ENCODE data around the gene BORCS6.

BORCS6 gene

DNA sequence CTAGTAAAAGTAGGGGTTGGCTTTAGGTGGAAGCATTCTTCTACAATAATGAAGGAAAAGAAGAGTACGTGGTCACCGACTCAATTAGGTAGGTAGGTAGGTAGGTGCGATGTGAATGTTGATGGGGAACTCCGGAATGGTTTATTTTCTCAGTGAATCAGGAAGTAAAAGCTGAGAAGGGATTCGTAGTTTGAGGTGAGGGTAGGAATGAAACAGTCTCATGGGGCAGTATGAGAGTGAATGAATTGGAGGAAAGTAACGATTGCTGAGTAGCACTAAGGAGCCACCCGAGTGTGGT, 51.7 kb downstream of the BORCS6 start:
- peak overlapping the region; percentile 9 for H3K4me3 ChIP-seq (ENCODE audit: low read depth, low read length)
- no peak for DNase-seq (ENCODE audit: low read depth)
- TF ChIP-seq, protein P1, sequence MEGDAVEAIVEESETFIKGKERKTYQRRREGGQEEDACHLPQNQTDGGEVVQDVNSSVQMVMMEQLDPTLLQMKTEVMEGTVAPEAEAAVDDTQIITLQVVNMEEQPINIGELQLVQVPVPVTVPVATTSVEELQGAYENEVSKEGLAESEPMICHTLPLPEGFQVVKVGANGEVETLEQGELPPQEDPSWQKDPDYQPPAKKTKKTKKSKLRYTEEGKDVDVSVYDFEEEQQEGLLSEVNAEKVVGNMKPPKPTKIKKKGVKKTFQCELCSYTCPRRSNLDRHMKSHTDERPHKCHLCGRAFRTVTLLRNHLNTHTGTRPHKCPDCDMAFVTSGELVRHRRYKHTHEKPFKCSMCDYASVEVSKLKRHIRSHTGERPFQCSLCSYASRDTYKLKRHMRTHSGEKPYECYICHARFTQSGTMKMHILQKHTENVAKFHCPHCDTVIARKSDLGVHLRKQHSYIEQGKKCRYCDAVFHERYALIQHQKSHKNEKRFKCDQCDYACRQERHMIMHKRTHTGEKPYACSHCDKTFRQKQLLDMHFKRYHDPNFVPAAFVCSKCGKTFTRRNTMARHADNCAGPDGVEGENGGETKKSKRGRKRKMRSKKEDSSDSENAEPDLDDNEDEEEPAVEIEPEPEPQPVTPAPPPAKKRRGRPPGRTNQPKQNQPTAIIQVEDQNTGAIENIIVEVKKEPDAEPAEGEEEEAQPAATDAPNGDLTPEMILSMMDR (conservative IDR thresholded peaks at IDR 0.05; ENCODE audit: low read depth, low read length) = no peak

Measured in choroid plexus epithelial cell (primary cell).